SK-N-SH (cell line): ENCODE data around the gene CLCN1. TPM values are rescaled to one million over a fixed set of nuclear protein-coding genes. Genes with fewer than 3 reads are reported as not detected.

Experiments
- CTCF ChIA-PET: fragments of 300-600, 350-600 bp; formaldehyde crosslinking; extraction: SDS; loops from one replicate; lab custom pipeline; 2021; lab: Yijun Ruan, JAX
- POLR2A ChIA-PET: fragments of 350-600 bp; sonication (Branson Sonifier 250); formaldehyde crosslinking; extraction: SDS; loops from one replicate; lab custom pipeline; 2020; ENCODE audit warnings: antibody characterized with exemption, inconsistent platforms; lab: Yijun Ruan, JAX
- DNase-seq: peaks from one replicate; pipeline ENCODE4 v3.0.0; 2012
- H2AFZ ChIP-seq: fragments of 200-600 bp; sonication (generic); 2 replicates; pipeline ENCODE4 v1.8.1; 2016; ENCODE audit warnings: antibody characterized with exemption, mild to moderate bottlenecking, low read depth
- H3F3A ChIP-seq: fragments of 200-600 bp; sonication (generic); replicated peaks from 2 replicates; pipeline ENCODE3; 2016; ENCODE audit warnings: antibody characterized with exemption, mild to moderate bottlenecking; ENCODE audit not compliant: insufficient read depth
- H3K27ac ChIP-seq, 2 experiments: fragments of 200-500 bp in 1 of 2; fragments of 200-600 bp in 1 of 2; sonication (Bioruptor generic) in 1 of 2; sonication (generic), shearing (Covaris generic) in 1 of 2; 2 replicates each; pipeline versions ENCODE4 v1.5.1 to v1.6.1; 2014 to 2016; ENCODE audit warnings: low read depth in 2 of 2, inconsistent platforms in 1 of 2, low read length in 1 of 2, mild to moderate bottlenecking in 1 of 2, mixed read lengths in 1 of 2
- H3K27me3 ChIP-seq: fragments of 200-600 bp; sonication (generic), shearing (Covaris generic); 2 replicates; pipeline ENCODE4 v1.6.1; 2016; ENCODE audit warnings: mixed run types; ENCODE audit not compliant: insufficient read depth
- H3K36me3 ChIP-seq, 2 experiments: fragments of 200-500 bp in 1 of 2; fragments of 200-600 bp in 1 of 2; sonication (Bioruptor generic) in 1 of 2; sonication (generic) in 1 of 2; replicated peaks in 1 of 2; 2 replicates each; pipeline versions ENCODE3 to v1.5.1; 2014 to 2016; ENCODE audit warnings: low read length in 1 of 2, mild to moderate bottlenecking in 1 of 2; ENCODE audit not compliant: insufficient read depth in 2 of 2, control insufficient read depth in 1 of 2
- H3K4me1 ChIP-seq, 2 experiments: fragments of 200-500 bp in 1 of 2; fragments of 200-600 bp in 1 of 2; sonication (Bioruptor generic) in 1 of 2; sonication (generic), shearing (Covaris generic) in 1 of 2; 2 replicates each; pipeline versions ENCODE4 v1.5.1 to v1.6.1; 2014 to 2016; ENCODE audit warnings: low read depth in 1 of 2, low read length in 1 of 2, mixed run types in 1 of 2; ENCODE audit not compliant: insufficient read depth in 2 of 2, control insufficient read depth in 1 of 2
- H3K4me2 ChIP-seq: fragments of 200-600 bp; sonication (generic), shearing (Covaris generic); 2 replicates; pipeline ENCODE4 v1.6.1; 2017; ENCODE audit warnings: mixed run types
- H3K4me3 ChIP-seq, 2 experiments: fragments of 200-500 bp in 1 of 2; fragments of 200-600 bp in 1 of 2; sonication (Bioruptor generic) in 1 of 2; sonication (generic), shearing (Covaris generic) in 1 of 2; 2 replicates each; pipeline versions ENCODE4 v1.5.1 to v1.8.1; 2014 to 2016; ENCODE audit warnings: low read depth in 2 of 2, inconsistent platforms in 1 of 2, low read length in 1 of 2, mild to moderate bottlenecking in 1 of 2, mixed read lengths in 1 of 2, moderate library complexity in 1 of 2
- H3K79me2 ChIP-seq: fragments of 200-600 bp; sonication (generic); 2 replicates; pipeline ENCODE4 v1.8.1; 2017; ENCODE audit warnings: mild to moderate bottlenecking; ENCODE audit not compliant: insufficient read depth
- H3K9ac ChIP-seq: fragments of 200-600 bp; sonication (generic); 2 replicates; pipeline ENCODE4 v1.6.1; 2017; ENCODE audit warnings: mixed run types
- H3K9me2 ChIP-seq: fragments of 200-600 bp; sonication (generic); 2 replicates; pipeline ENCODE4 v1.6.1; 2017; ENCODE audit warnings: mixed run types
- H3K9me3 ChIP-seq: fragments of 200-600 bp; sonication (generic); 2 replicates; pipeline ENCODE4 v1.6.1; 2017; ENCODE audit warnings: mixed run types, mild to moderate bottlenecking, moderate library complexity
- H4K20me1 ChIP-seq: fragments of 200-600 bp; sonication (generic); 2 replicates; pipeline ENCODE4 v1.6.1; 2017; ENCODE audit warnings: mild to moderate bottlenecking, mixed run types; ENCODE audit not compliant: insufficient read depth
- ELF1 ChIP-seq: IDR thresholded peaks from 2 replicates; pipeline ENCODE4 v1.4.0; 2012
- EP300 ChIP-seq, 2 experiments: IDR thresholded peaks; 2 replicates each; pipeline versions ENCODE4 v1.4.0 to v1.6.1; 2012; ENCODE audit warnings: borderline replicate concordance in 1 of 2, low read depth in 1 of 2, low read length in 1 of 2
- FOXM1 ChIP-seq: IDR thresholded peaks from 2 replicates; pipeline ENCODE4 v1.4.0; 2012; ENCODE audit warnings: low read depth, mild to moderate bottlenecking
- GATA2 ChIP-seq: sonication (generic); formaldehyde crosslinking; IDR thresholded peaks from 2 replicates; pipeline ENCODE4 v1.5.0; 2020; ENCODE audit warnings: mild to moderate bottlenecking, missing genetic modification reagents
- JUND ChIP-seq: IDR thresholded peaks from 2 replicates; pipeline ENCODE4 v1.4.0; 2012
- MEF2A ChIP-seq: IDR thresholded peaks from 2 replicates; pipeline ENCODE4 v1.4.0; 2012; ENCODE audit warnings: low read depth, borderline replicate concordance
- MXI1 ChIP-seq: IDR thresholded peaks from 2 replicates; pipeline ENCODE4 v1.6.1; 2012; ENCODE audit warnings: mild to moderate bottlenecking, low read depth, low read length, improper control_type of control experiment
- NFIC ChIP-seq: IDR thresholded peaks from 2 replicates; pipeline ENCODE4 v1.4.0; 2012; ENCODE audit warnings: borderline replicate concordance
- POLR2AphosphoS5 ChIP-seq: IDR thresholded peaks from 2 replicates; pipeline ENCODE4 v1.6.1; 2012; ENCODE audit warnings: low read depth, low read length
- RAD21 ChIP-seq: IDR thresholded peaks from 2 replicates; pipeline ENCODE4 v1.6.1; 2012; ENCODE audit warnings: mild to moderate bottlenecking, low read length
- RFX5 ChIP-seq: IDR thresholded peaks from 2 replicates; pipeline ENCODE4 v1.6.1; 2012; ENCODE audit warnings: mild to moderate bottlenecking, improper control_type of control experiment, low read length
- TEAD4 ChIP-seq: IDR thresholded peaks from 2 replicates; pipeline ENCODE4 v1.4.0; 2012; ENCODE audit warnings: mild to moderate bottlenecking, borderline replicate concordance; ENCODE audit not compliant: insufficient read depth
- WGBS: methylation state at CpG from one replicate; pipeline ENCODE4 v1.1.6; 2017; ENCODE audit warnings: low lambda C conversion rate; 5-methylcytosine and 5-hydroxymethylcytosine counted together
- polyA plus RNA-seq, 3 experiments: library from polyadenylated mRNA; depleted of rRNA; stranded (reverse); fragments of >200 nt; gene quantifications; 2 replicates each; pipeline ENCODE4 v1.2.3, GENCODE V29; 2012
- TF ChIP-seq, protein P1 (sequence below): IDR thresholded peaks from 2 replicates; pipeline ENCODE4 v1.4.0; 2012; ENCODE audit warnings: low read depth
- TF ChIP-seq, protein P2 (sequence below): IDR thresholded peaks from 2 replicates; pipeline ENCODE4 v1.6.1; 2012; ENCODE audit warnings: mild to moderate bottlenecking, low read depth, low read length, moderate library complexity
- TF ChIP-seq, protein P3 (sequence below): IDR thresholded peaks from 2 replicates; pipeline ENCODE4; 2012
- TF ChIP-seq, protein P4 (sequence below): IDR thresholded peaks from 2 replicates; pipeline ENCODE4 v1.4.0; 2012; ENCODE audit warnings: low read depth, borderline replicate concordance
- TF ChIP-seq, protein P5 (sequence below): fragments of 200-600 bp; sonication (generic); IDR thresholded peaks from 2 replicates; pipeline ENCODE4 v1.6.1; 2017; ENCODE audit warnings: antibody characterized with exemption, mild to moderate bottlenecking, moderate library complexity

Gene CLCN1
- polyA plus RNA-seq, 1 of the 3 experiments (the other 2 are of a cell fraction) = 0.12 TPM

DNA sequence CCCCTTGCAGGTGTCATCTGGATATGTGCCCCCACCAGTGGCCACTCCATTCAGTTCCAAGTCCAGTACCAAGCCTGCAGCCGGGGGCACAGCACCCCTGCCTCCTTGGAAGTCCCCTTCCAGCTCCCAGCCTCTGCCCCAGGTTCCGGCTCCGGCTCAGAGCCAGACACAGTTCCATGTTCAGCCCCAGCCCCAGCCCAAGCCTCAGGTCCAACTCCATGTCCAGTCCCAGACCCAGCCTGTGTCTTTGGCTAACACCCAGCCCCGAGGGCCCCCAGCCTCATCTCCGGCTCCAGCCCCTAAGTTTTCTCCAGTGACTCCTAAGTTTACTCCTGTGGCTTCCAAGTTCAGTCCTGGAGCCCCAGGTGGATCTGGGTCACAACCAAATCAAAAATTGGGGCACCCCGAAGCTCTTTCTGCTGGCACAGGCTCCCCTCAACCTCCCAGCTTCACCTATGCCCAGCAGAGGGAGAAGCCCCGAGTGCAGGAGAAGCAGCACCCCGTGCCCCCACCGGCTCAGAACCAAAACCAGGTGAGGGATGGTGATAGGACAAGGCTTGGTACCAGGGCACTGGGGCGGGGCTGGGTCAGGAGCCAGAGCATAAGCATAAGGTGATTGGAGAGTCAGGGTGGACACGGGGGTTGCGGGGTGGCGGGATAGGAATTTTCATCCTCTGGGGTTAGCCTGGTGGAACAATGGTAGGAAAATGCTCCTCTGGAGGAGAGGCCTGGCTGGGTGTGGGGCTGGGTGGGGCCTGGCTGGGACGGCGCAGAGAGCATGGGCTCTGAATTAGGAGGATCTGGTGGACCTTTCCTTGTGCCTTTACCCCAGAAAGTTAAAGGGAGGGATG lies 67.1 kb downstream of the CLCN1 start:
- CTCF ChIA-PET = interaction anchor here (0.8 to 5.8 kb wide), 5 partner anchors 12 to 745 kb away, joined by 3 to 38 read pairs (median 7); no protein-coding TSS in a partner anchor
- Histone ChIP-seq H3K9ac (peak overlapping the region; percentile 99), H3K4me1 (peaks cover 23 to 56% of the 10 kb centered on the region in 2 experiments; a peak in 3 of 4 replicates), H3K27ac (peak overlapping the region; percentile 91 to 100), H3K4me3 (peak overlapping the region; percentile 79 to 99), H3K4me2 (peak overlapping the region; percentile 100), H3F3A (peaks cover 32% of the 10 kb centered on the region), H3K9me2 (no peaks in the 10 kb centered on the region), H3K79me2 (peaks cover 98% of the 10 kb centered on the region), H3K27me3 (no peaks in the 10 kb centered on the region), H2AFZ (no peak overlapping the region), H3K36me3 (peaks cover 30 to 53% of the 10 kb centered on the region in 2 experiments), H4K20me1 (peaks cover 62% of the 10 kb centered on the region), H3K9me3 (no peaks in the 10 kb centered on the region)
- TF ChIP-seq ELF1 = no peak
- TF ChIP-seq, protein P1, sequence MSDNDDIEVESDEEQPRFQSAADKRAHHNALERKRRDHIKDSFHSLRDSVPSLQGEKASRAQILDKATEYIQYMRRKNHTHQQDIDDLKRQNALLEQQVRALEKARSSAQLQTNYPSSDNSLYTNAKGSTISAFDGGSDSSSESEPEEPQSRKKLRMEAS = no peak
- no peak for TF ChIP-seq RAD21
- no peak for TF ChIP-seq GATA2
- no peak for TF ChIP-seq MXI1
- DNase-seq = no peak
- POLR2A ChIA-PET = no interaction called here
- 67% methylated on average over 15 of the region's 15 CpGs for WGBS

DNA sequence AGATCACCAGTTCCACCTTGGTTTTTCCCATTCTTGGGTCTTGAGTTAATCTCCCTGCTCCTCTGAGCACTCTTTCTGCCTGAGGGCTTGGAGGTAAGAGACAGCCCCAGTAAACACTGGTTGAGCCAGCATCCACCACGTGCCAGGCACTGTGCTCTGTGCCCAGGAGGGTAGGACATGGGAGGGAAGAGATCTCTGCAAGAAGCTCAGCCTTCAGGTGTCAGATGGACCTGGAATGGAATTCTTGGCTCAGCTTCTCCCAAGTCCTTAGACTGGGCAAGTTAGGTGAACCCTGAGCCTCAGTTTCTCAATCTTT lies 67.7 kb downstream of the CLCN1 start:
- no peak for DNase-seq
- H3K4me1 ChIP-seq = peaks cover 23 to 51% of the 10 kb centered on the region in 2 experiments; a peak in 3 of 4 replicates
- no peaks in the 10 kb centered on the region for H3K9me3 ChIP-seq
- no peaks in the 10 kb centered on the region for H3K27me3 ChIP-seq
- H3K9ac ChIP-seq = peak overlapping the region; percentile 99
- peaks cover 36 to 59% of the 10 kb centered on the region in 2 experiments for H3K36me3 ChIP-seq
- no peaks in the 10 kb centered on the region for H3K9me2 ChIP-seq
- peaks cover 68% of the 10 kb centered on the region for H4K20me1 ChIP-seq
- ChIA-PET POLR2A (no interaction called here), CTCF (interaction anchor here (0.8 to 5.8 kb wide), 4 partner anchors 11 to 744 kb away, joined by 3 to 38 read pairs (median 8); no protein-coding TSS in a partner anchor)
- 75% methylated on average over 1 of the region's 1 CpG for WGBS
- peaks cover 37% of the 10 kb centered on the region for H3F3A ChIP-seq
- TF ChIP-seq FOXM1 (no peak), EP300 (IDR thresholded peaks at IDR 0.05; ENCODE audit: borderline replicate concordance in 1 of 2, low read depth in 1 of 2, low read length in 1 of 2) (no peak), NFIC (no peak), TEAD4 (no peak), POLR2AphosphoS5 (no peak), JUND (no peak), RFX5 (no peak), MEF2A (no peak)
- TF ChIP-seq, protein P2, sequence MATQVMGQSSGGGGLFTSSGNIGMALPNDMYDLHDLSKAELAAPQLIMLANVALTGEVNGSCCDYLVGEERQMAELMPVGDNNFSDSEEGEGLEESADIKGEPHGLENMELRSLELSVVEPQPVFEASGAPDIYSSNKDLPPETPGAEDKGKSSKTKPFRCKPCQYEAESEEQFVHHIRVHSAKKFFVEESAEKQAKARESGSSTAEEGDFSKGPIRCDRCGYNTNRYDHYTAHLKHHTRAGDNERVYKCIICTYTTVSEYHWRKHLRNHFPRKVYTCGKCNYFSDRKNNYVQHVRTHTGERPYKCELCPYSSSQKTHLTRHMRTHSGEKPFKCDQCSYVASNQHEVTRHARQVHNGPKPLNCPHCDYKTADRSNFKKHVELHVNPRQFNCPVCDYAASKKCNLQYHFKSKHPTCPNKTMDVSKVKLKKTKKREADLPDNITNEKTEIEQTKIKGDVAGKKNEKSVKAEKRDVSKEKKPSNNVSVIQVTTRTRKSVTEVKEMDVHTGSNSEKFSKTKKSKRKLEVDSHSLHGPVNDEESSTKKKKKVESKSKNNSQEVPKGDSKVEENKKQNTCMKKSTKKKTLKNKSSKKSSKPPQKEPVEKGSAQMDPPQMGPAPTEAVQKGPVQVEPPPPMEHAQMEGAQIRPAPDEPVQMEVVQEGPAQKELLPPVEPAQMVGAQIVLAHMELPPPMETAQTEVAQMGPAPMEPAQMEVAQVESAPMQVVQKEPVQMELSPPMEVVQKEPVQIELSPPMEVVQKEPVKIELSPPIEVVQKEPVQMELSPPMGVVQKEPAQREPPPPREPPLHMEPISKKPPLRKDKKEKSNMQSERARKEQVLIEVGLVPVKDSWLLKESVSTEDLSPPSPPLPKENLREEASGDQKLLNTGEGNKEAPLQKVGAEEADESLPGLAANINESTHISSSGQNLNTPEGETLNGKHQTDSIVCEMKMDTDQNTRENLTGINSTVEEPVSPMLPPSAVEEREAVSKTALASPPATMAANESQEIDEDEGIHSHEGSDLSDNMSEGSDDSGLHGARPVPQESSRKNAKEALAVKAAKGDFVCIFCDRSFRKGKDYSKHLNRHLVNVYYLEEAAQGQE = no peak
- TF ChIP-seq, protein P3, sequence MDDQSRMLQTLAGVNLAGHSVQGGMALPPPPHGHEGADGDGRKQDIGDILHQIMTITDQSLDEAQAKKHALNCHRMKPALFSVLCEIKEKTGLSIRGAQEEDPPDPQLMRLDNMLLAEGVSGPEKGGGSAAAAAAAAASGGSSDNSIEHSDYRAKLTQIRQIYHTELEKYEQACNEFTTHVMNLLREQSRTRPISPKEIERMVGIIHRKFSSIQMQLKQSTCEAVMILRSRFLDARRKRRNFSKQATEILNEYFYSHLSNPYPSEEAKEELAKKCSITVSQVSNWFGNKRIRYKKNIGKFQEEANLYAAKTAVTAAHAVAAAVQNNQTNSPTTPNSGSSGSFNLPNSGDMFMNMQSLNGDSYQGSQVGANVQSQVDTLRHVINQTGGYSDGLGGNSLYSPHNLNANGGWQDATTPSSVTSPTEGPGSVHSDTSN = no peak
- TF ChIP-seq, protein P4, sequence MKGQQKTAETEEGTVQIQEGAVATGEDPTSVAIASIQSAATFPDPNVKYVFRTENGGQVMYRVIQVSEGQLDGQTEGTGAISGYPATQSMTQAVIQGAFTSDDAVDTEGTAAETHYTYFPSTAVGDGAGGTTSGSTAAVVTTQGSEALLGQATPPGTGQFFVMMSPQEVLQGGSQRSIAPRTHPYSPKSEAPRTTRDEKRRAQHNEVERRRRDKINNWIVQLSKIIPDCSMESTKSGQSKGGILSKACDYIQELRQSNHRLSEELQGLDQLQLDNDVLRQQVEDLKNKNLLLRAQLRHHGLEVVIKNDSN = no peak
- TF ChIP-seq, protein P1 = no peak
- TF ChIP-seq, protein P5, sequence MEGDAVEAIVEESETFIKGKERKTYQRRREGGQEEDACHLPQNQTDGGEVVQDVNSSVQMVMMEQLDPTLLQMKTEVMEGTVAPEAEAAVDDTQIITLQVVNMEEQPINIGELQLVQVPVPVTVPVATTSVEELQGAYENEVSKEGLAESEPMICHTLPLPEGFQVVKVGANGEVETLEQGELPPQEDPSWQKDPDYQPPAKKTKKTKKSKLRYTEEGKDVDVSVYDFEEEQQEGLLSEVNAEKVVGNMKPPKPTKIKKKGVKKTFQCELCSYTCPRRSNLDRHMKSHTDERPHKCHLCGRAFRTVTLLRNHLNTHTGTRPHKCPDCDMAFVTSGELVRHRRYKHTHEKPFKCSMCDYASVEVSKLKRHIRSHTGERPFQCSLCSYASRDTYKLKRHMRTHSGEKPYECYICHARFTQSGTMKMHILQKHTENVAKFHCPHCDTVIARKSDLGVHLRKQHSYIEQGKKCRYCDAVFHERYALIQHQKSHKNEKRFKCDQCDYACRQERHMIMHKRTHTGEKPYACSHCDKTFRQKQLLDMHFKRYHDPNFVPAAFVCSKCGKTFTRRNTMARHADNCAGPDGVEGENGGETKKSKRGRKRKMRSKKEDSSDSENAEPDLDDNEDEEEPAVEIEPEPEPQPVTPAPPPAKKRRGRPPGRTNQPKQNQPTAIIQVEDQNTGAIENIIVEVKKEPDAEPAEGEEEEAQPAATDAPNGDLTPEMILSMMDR = no peak
- peak overlapping the region; percentile 100 for H3K4me2 ChIP-seq
- peaks cover 98% of the 10 kb centered on the region for H3K79me2 ChIP-seq
- no peak overlapping the region for H2AFZ ChIP-seq
- peak overlapping the region; percentile 2 to 100; a peak in 3 of 4 replicates for H3K27ac ChIP-seq
- H3K4me3 ChIP-seq = peak overlapping the region; percentile 79 to 99; a peak in 3 of 4 replicates
